NOMO-1 treated with dmso at 0.1 percent for 144 hours (cell line): ENCODE data around the gene ATF6.
"Not testable (repeated sequence)": the region's sequence is repeated elsewhere in the genome, so short reads cannot be mapped to it uniquely, and the experiment has no call there.

Experiments used
- DNase-seq: peaks from one replicate; lab custom pipeline; 2025; ENCODE audit not compliant: unreplicated experiment; lab: John Stamatoyannopoulos, UW

Gene ATF6

GRCh38 chr1:161777261-161777660 is 11.1 kb downstream of the ATF6 start:
- DNase-seq = no peak

GRCh38 chr1:161778522-161778921 is 12.4 kb downstream of the ATF6 start:
- no peak for DNase-seq

- no peak for DNase-seq
Measured at GRCh38 chr1:161779393-161779792, 13.3 kb downstream of the ATF6 start.

- no peak for DNase-seq
Measured at GRCh38 chr1:161781995-161782394, 15.9 kb downstream of the ATF6 start.

GRCh38 chr1:161782886-161783285 is 16.8 kb downstream of the ATF6 start:
- DNase-seq = no peak

GRCh38 chr1:161784968-161785367 is 18.8 kb downstream of the ATF6 start:
- DNase-seq = no peak

- no peak for DNase-seq
Measured at GRCh38 chr1:161787355-161787754, 21.2 kb downstream of the ATF6 start.

- DNase-seq = no peak
Measured at GRCh38 chr1:161790587-161791317, 24.6 kb downstream of the ATF6 start.

GRCh38 chr1:161791904-161792655 is 26.0 kb downstream of the ATF6 start:
- DNase-seq = no peak

GRCh38 chr1:161792740-161793139 is 26.6 kb downstream of the ATF6 start:
- DNase-seq = peak; percentile 3

GRCh38 chr1:161799792-161800191 is 33.7 kb downstream of the ATF6 start:
- no peak for DNase-seq

- no peak for DNase-seq
Measured at GRCh38 chr1:161801955-161802354, 35.8 kb downstream of the ATF6 start.

GRCh38 chr1:161803181-161803580 is 37.1 kb downstream of the ATF6 start:
- DNase-seq = no peak

- no peak for DNase-seq
Measured at GRCh38 chr1:161805399-161806197, 39.5 kb downstream of the ATF6 start.

GRCh38 chr1:161809202-161809601 is 43.1 kb downstream of the ATF6 start:
- DNase-seq = not testable (repeated sequence)

GRCh38 chr1:161809656-161810055 is 43.5 kb downstream of the ATF6 start:
- DNase-seq = not testable (repeated sequence)

- DNase-seq = no peak
Measured at GRCh38 chr1:161810780-161811179, 44.7 kb downstream of the ATF6 start.

GRCh38 chr1:161816201-161816600 is 50.1 kb downstream of the ATF6 start:
- peak; percentile 27 for DNase-seq

GRCh38 chr1:161817176-161817730 is 51.1 kb downstream of the ATF6 start:
- DNase-seq = no peak

GRCh38 chr1:161820914-161821313 is 54.8 kb downstream of the ATF6 start:
- DNase-seq = no peak

- no peak for DNase-seq
Measured at GRCh38 chr1:161824618-161825017, 58.5 kb downstream of the ATF6 start.
